ENCODE measurements around the gene STAM.

GRCh38 chr10:17682236-17682946 is 38.4 kb downstream of the STAM start:
- TF ChIP-seq POLR2A (IDR thresholded peaks at IDR 0.05; ENCODE audit: low read length) (no peak), GATA1 (IDR thresholded peaks at IDR 0.05; ENCODE audit: low read depth, low read length) (no peak)
